Fibroblast of lung (primary cell): ENCODE results near the gene PSTK. TPM values are rescaled to one million over a fixed set of nuclear protein-coding genes. Genes with fewer than 3 reads are reported as not detected.

Source experiments
- DNase-seq, 2 donors: peaks; one replicate each; pipeline versions ENCODE4 v3.0.0 to v3.0.0-alpha.2; 2010; ENCODE audit warnings: low read depth in 2 of 2
- H2AFZ ChIP-seq: 2 replicates; pipeline ENCODE4 v1.5.1; 2012; ENCODE audit warnings: low read length, control low read depth, inconsistent platforms
- H3K27ac ChIP-seq: 2 replicates; pipeline ENCODE4 v1.5.1; 2011; ENCODE audit warnings: low read length, control low read depth; ENCODE audit not compliant: insufficient read depth
- H3K27me3 ChIP-seq: 2 replicates; pipeline ENCODE4 v1.5.1; 2011; ENCODE audit warnings: mild to moderate bottlenecking, low read length; ENCODE audit not compliant: control insufficient read depth, insufficient read depth
- H3K36me3 ChIP-seq: 2 replicates; pipeline ENCODE4 v1.5.1; 2011; ENCODE audit warnings: low read length; ENCODE audit not compliant: control insufficient read depth, insufficient read depth
- H3K4me1 ChIP-seq: 2 replicates; pipeline ENCODE4 v1.5.1; 2011; ENCODE audit warnings: low read length; ENCODE audit not compliant: control insufficient read depth, insufficient read depth; ENCODE audit errors: extremely low read depth
- H3K4me2 ChIP-seq: 2 replicates; pipeline ENCODE4 v1.5.1; 2011; ENCODE audit warnings: low read length, control low read depth; ENCODE audit not compliant: insufficient read depth; ENCODE audit errors: extremely low read depth
- H3K4me3 ChIP-seq, 4 experiments: fragments of 200-600 bp in 1 of 4; sonication (generic) in 1 of 4; replicated peaks in 1 of 4; 2 replicates each; pipeline ENCODE4 v1.5.1; 2011 to 2016; ENCODE audit warnings: low read length in 4 of 4, low read depth in 3 of 4, mild to moderate bottlenecking in 3 of 4, control low read depth in 2 of 4, inconsistent platforms in 1 of 4, mixed read lengths in 1 of 4; ENCODE audit not compliant: insufficient read depth in 1 of 4; ENCODE audit errors: control extremely low read depth in 1 of 4
- H3K79me2 ChIP-seq: 2 replicates; pipeline ENCODE4 v1.5.1; 2012; ENCODE audit warnings: mild to moderate bottlenecking, low read length, inconsistent platforms; ENCODE audit not compliant: control insufficient read depth, insufficient read depth
- H3K9ac ChIP-seq: 2 replicates; pipeline ENCODE4 v1.5.1; 2011; ENCODE audit warnings: mild to moderate bottlenecking, low read length, control low read depth; ENCODE audit not compliant: insufficient read depth
- H3K9me3 ChIP-seq: 2 replicates; pipeline ENCODE4 v1.5.1; 2012; ENCODE audit warnings: low read depth, low read length; ENCODE audit not compliant: control insufficient read depth, insufficient read depth
- H4K20me1 ChIP-seq: 2 replicates; pipeline ENCODE4 v1.5.1; 2011; ENCODE audit warnings: low read length; ENCODE audit not compliant: control insufficient read depth, insufficient read depth; ENCODE audit errors: extremely low read depth
- CTCF ChIP-seq, 2 donors: IDR thresholded peaks in 1 of 2; conservative IDR thresholded peaks in 1 of 2; 1 replicate in 1 of 2; 2 replicates in 1 of 2; pipeline ENCODE4 v1.5.1; 2011 to 2012; ENCODE audit warnings: low read length in 2 of 2, control low read depth in 1 of 2, inconsistent platforms in 1 of 2, low read depth in 1 of 2, mild to moderate bottlenecking in 1 of 2
- EZH2 ChIP-seq: IDR thresholded peaks from 2 replicates; pipeline ENCODE4 v1.5.1; 2012; ENCODE audit warnings: low read length, control low read depth, mild to moderate bottlenecking; ENCODE audit errors: missing control alignments
- polyA plus RNA-seq, 2 donors: library from polyadenylated mRNA; depleted of rRNA in 1 of 2; stranded (reverse) in 1 of 2; unstranded in 1 of 2; fragments of >200 nt; gene quantifications; 2 replicates each; pipeline ENCODE4 v1.2.1, GENCODE V29; 2011 to 2012; ENCODE audit warnings: missing spikeins in 1 of 2
- total RNA-seq: library from RNA; depleted of rRNA; stranded (reverse); fragments of >200 nt; gene quantifications from 2 replicates; pipeline ENCODE4 v1.2.1, GENCODE V29; 2014

PSTK gene
- total and polyA plus RNA-seq, 2 donors (not counting 1 experiment from before 2014, with no cell fraction given) = 5.1 to 6.4 TPM

GRCh38 chr10:123009105-123009820 is 29.1 kb downstream of the PSTK start:
- peak overlapping the region; percentile 76 to 98 (median 92) for H3K4me3 ChIP-seq
- H2AFZ ChIP-seq = peak overlapping the region; percentile 93
- peak overlapping the region; percentile 80 for H3K9ac ChIP-seq
- peak overlapping the region; percentile 96 for H3K4me2 ChIP-seq
- H3K27ac ChIP-seq = peak overlapping the region; percentile 69
- no peaks in the 10 kb centered on the region for H3K9me3 ChIP-seq
- H3K79me2 ChIP-seq = peaks cover 37% of the 10 kb centered on the region
- no peaks in the 10 kb centered on the region for H3K36me3 ChIP-seq
- TF ChIP-seq EZH2 (no peak), CTCF (conservative IDR thresholded peaks at IDR 0.05 in 1 of 2, IDR thresholded peaks at IDR 0.05 in 1 of 2; ENCODE audit: low read depth in 1 of 2, low read length in 2 of 2) (no peak)
- DNase-seq = peak; percentile 4 to 6
- H3K4me1 ChIP-seq = peaks cover 5% of the 10 kb centered on the region
- H3K27me3 ChIP-seq = no peaks in the 10 kb centered on the region
- no peaks in the 10 kb centered on the region for H4K20me1 ChIP-seq

GRCh38 chr10:123011987-123012386 is 31.8 kb downstream of the PSTK start:
- peaks cover 15% of the 10 kb centered on the region for H3K79me2 ChIP-seq
- peak in 1 of 2 donors; percentile 8 for DNase-seq
- no peaks in the 10 kb centered on the region for H4K20me1 ChIP-seq

More at GRCh38 chr10:123011987-123012386, 31.8 kb downstream of the PSTK start:
- Histone ChIP-seq H3K4me3 (no peak overlapping the region), H2AFZ (no peak overlapping the region), H3K4me2 (no peak overlapping the region), H3K9ac (no peak overlapping the region), H3K27me3 (no peaks in the 10 kb centered on the region), H3K9me3 (no peaks in the 10 kb centered on the region), H3K4me1 (peaks cover 4% of the 10 kb centered on the region), H3K36me3 (no peaks in the 10 kb centered on the region), H3K27ac (no peak overlapping the region)
- no peak for TF ChIP-seq CTCF (conservative IDR thresholded peaks at IDR 0.05 in 1 of 2, IDR thresholded peaks at IDR 0.05 in 1 of 2; ENCODE audit: low read depth in 1 of 2, low read length in 2 of 2)
- TF ChIP-seq EZH2 = no peak
